Neural crest cell (in vitro differentiated cells): ENCODE measurements around the gene PBX4. TPM values are rescaled to one million over a fixed set of nuclear protein-coding genes. Genes with fewer than 3 reads are reported as not detected.

Experiments
- DNase-seq: peaks from one replicate; pipeline ENCODE4 v3.0.0; 2021; ENCODE audit warnings: low read depth, mixed read lengths, low spot score
- H3K27ac Mint-ChIP-seq: one replicate; pipeline ENCODE4 v1.8.0; 2021; ENCODE audit warnings: mild to moderate bottlenecking, mixed read lengths; ENCODE audit not compliant: unreplicated experiment
- H3K27me3 Mint-ChIP-seq: 2 replicates; pipeline ENCODE4 v1.8.0; 2021; ENCODE audit warnings: low read depth, mild to moderate bottlenecking, mixed read lengths
- H3K36me3 Mint-ChIP-seq: 2 replicates; pipeline ENCODE4 v1.8.0; 2021; ENCODE audit warnings: low read depth, mild to moderate bottlenecking, mixed read lengths
- H3K4me1 Mint-ChIP-seq: 2 replicates; pipeline ENCODE4 v1.8.0; 2021; ENCODE audit warnings: mixed read lengths
- H3K4me3 Mint-ChIP-seq: one replicate; pipeline ENCODE4 v1.8.0; 2021; ENCODE audit warnings: mild to moderate bottlenecking, mixed read lengths
- H3K9me3 Mint-ChIP-seq: 2 replicates; pipeline ENCODE4 v1.8.0; 2021; ENCODE audit warnings: mixed read lengths
- total RNA-seq: library from RNA; stranded (reverse); gene quantifications from 2 replicates; pipeline ENCODE4 v1.2.1, GENCODE V29; 2021
- TF ChIP-seq, protein P1 (sequence below): fragments of 200-600 bp; sonication (generic); conservative IDR thresholded peaks from 2 replicates; pipeline ENCODE4 v1.5.0; 2021; ENCODE audit warnings: antibody characterized with exemption, mild to moderate bottlenecking

Gene PBX4
- total RNA-seq, 1 donor from 2014 or later, result 7.7 TPM

DNA sequence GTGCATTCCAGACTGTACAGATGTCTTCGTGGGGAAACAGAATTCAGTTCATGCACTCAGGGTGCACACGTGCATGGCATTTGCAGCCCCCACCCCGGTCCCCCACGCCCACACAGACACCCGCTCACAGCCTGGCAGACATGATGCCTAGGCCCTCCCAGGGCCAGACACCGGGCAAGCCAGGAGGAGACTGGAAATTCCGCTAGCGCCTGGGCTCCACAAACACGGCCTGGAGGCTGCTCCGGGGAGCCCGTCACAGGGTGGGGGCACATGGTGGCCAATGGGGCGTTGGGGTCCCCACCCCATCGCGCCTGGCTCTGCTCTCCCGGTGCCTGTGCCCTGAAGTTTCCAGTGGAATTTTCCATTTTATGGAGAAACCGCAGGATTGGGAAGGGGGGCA lies 76.9 kb downstream of the PBX4 start:
- Mint-ChIP-seq H3K36me3 (no peaks in the 10 kb centered on the region), H3K4me1 (peaks cover 10% of the 10 kb centered on the region), H3K27me3 (peaks cover 16% of the 10 kb centered on the region), H3K27ac (no peak overlapping the region), H3K9me3 (no peaks in the 10 kb centered on the region), H3K4me3 (no peak overlapping the region)
- DNase-seq, result no peak
- TF ChIP-seq, protein P1, sequence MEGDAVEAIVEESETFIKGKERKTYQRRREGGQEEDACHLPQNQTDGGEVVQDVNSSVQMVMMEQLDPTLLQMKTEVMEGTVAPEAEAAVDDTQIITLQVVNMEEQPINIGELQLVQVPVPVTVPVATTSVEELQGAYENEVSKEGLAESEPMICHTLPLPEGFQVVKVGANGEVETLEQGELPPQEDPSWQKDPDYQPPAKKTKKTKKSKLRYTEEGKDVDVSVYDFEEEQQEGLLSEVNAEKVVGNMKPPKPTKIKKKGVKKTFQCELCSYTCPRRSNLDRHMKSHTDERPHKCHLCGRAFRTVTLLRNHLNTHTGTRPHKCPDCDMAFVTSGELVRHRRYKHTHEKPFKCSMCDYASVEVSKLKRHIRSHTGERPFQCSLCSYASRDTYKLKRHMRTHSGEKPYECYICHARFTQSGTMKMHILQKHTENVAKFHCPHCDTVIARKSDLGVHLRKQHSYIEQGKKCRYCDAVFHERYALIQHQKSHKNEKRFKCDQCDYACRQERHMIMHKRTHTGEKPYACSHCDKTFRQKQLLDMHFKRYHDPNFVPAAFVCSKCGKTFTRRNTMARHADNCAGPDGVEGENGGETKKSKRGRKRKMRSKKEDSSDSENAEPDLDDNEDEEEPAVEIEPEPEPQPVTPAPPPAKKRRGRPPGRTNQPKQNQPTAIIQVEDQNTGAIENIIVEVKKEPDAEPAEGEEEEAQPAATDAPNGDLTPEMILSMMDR, result no peak

DNA sequence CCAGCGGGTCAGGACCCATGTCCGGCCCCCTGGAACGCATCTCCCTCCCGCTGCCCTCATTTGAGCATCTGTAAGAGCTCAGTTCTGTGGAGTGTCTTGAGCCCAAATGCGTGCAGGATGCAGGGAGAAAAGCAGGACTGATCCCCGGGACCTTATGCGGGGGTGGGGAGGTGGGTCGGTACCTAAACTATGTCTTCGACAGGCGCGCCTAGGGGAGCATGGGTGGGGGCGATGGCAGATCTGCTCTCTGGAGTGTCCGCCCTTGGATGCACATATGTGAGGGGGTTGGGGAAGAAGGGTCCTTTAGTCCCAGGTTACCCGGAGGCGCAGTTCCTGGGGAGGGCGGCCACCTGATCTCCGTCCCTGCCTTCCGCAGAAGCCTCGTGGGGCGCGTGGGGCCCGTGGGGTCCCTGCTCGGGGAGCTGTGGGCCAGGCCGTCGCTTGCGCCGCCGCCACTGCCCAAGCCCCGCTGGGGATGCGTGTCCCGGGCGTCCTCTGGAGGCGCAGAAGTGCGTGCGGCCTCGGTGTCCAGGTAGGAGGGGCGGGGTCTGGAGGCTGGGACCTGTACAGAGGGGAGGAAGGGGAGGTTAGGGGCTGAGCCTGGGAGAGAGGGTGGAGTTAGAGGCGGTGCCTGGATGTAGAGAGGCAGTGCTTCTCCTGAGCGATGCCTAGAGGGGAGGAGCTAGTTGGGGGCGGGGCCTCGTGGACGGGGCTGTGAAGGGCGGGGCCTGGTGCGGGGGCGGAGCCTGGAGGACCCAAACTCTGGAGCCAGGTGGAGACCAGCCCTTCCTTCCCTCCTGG lies 77.6 kb downstream of the PBX4 start:
- no peak overlapping the region for H3K27ac Mint-ChIP-seq
- H3K4me3 Mint-ChIP-seq, result no peak overlapping the region
- TF ChIP-seq, protein P1, result no peak
- H3K27me3 Mint-ChIP-seq, result peaks cover 19% of the 10 kb centered on the region
- no peaks in the 10 kb centered on the region for H3K36me3 Mint-ChIP-seq
- H3K9me3 Mint-ChIP-seq, result no peaks in the 10 kb centered on the region
- H3K4me1 Mint-ChIP-seq, result peaks cover 10% of the 10 kb centered on the region
- no peak for DNase-seq

DNA sequence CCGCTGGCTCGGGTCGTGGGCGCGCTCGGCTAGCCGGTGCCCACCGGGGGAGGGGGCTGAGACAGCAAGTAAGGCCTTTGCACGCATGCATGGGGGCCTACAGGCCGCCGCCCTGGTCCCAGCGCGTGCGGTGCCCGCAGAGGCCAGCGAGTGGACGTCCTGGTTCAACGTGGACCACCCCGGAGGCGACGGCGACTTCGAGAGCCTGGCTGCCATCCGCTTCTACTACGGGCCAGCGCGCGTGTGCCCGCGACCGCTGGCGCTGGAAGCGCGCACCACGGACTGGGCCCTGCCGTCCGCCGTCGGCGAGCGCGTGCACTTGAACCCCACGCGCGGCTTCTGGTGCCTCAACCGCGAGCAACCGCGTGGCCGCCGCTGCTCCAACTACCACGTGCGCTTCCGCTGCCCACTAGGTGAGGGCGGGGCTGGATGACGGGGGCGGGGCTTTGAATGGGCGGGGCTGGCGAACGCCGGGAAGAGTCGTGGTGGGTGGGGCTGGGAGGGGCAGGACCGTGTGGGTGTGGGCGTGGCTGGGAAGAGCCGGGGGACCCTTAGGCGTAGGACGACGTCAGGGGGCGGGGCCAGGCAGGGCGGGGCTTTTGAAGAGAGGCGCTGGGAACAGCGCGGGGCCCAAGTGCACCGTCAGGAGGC lies 78.3 kb downstream of the PBX4 start:
- peaks cover 10% of the 10 kb centered on the region for H3K4me1 Mint-ChIP-seq
- no peaks in the 10 kb centered on the region for H3K36me3 Mint-ChIP-seq
- peaks cover 19% of the 10 kb centered on the region for H3K27me3 Mint-ChIP-seq
- no peak overlapping the region for H3K4me3 Mint-ChIP-seq
- no peak overlapping the region for H3K27ac Mint-ChIP-seq
- no peaks in the 10 kb centered on the region for H3K9me3 Mint-ChIP-seq
- DNase-seq, result no peak
- TF ChIP-seq, protein P1, result no peak

DNA sequence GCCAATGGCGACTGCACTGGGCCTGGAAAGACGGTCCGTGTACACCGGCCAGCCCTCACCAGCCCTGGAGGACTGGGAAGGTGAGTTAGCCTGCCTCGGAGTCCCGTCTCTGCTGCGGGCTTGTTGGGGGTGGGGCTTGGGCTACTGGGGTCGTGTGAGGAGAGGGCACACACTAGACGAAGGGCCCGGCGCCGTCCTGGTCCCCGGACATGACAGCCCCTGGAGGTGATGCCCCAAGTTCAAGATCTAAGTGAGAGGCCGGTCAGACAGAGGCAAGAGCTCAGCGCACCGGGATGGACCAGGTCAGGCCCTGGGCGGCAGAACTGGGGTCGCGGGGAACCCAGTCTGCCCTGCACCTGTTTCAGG lies 78.8 kb downstream of the PBX4 start:
- TF ChIP-seq, protein P1, result no peak
- DNase-seq, result no peak
- H3K36me3 Mint-ChIP-seq, result no peaks in the 10 kb centered on the region
- H3K27me3 Mint-ChIP-seq, result peaks cover 19% of the 10 kb centered on the region
- no peak overlapping the region for H3K4me3 Mint-ChIP-seq
- H3K27ac Mint-ChIP-seq, result no peak overlapping the region
- H3K4me1 Mint-ChIP-seq, result peaks cover 10% of the 10 kb centered on the region
- no peaks in the 10 kb centered on the region for H3K9me3 Mint-ChIP-seq

DNA sequence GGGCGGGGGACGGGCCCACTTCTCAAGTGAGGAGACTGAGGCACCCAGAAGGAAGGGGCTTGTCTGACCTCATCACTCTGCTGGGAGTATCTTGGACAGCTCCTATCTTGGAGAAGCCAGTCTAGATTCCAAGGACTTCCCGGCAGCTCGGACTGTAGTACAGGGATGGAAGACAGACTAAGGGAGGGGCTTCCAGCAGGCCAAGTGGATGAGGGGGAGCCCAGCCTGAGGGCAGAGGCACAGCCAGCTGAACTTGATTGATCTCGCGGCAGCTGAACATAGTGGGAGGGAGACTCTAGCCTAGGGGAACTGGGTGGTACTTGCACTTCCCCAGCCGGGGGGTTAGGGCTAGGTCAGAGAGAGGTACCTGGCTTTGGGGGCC lies 79.7 kb downstream of the PBX4 start:
- Mint-ChIP-seq H3K4me3 (peak overlapping the region; percentile 62), H3K4me1 (peaks cover 16% of the 10 kb centered on the region), H3K27me3 (peaks cover 21% of the 10 kb centered on the region), H3K27ac (no peak overlapping the region), H3K36me3 (peaks cover 5% of the 10 kb centered on the region), H3K9me3 (no peaks in the 10 kb centered on the region)
- no peak for DNase-seq
- TF ChIP-seq, protein P1, result no peak
